Glomerular endothelial cell (primary cell): ENCODE results near the gene HNRNPH2. TPM values are rescaled to one million over a fixed set of nuclear protein-coding genes. Genes with fewer than 3 reads are reported as not detected.

Source experiments
- DNase-seq: peaks from one replicate; pipeline ENCODE4 v3.0.0-alpha.2; 2011; ENCODE audit warnings: low read depth, low spot score; ENCODE audit errors: extremely low read depth
- total RNA-seq: library from RNA; depleted of rRNA; stranded (reverse); fragments of >200 nt; gene quantifications from 2 replicates; pipeline ENCODE4 v1.2.3, GENCODE V29; 2015

HNRNPH2 gene, protein sequence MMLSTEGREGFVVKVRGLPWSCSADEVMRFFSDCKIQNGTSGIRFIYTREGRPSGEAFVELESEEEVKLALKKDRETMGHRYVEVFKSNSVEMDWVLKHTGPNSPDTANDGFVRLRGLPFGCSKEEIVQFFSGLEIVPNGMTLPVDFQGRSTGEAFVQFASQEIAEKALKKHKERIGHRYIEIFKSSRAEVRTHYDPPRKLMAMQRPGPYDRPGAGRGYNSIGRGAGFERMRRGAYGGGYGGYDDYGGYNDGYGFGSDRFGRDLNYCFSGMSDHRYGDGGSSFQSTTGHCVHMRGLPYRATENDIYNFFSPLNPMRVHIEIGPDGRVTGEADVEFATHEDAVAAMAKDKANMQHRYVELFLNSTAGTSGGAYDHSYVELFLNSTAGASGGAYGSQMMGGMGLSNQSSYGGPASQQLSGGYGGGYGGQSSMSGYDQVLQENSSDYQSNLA
- 52.0 and 54.7 TPM in 2 replicates for total RNA-seq

DNA sequence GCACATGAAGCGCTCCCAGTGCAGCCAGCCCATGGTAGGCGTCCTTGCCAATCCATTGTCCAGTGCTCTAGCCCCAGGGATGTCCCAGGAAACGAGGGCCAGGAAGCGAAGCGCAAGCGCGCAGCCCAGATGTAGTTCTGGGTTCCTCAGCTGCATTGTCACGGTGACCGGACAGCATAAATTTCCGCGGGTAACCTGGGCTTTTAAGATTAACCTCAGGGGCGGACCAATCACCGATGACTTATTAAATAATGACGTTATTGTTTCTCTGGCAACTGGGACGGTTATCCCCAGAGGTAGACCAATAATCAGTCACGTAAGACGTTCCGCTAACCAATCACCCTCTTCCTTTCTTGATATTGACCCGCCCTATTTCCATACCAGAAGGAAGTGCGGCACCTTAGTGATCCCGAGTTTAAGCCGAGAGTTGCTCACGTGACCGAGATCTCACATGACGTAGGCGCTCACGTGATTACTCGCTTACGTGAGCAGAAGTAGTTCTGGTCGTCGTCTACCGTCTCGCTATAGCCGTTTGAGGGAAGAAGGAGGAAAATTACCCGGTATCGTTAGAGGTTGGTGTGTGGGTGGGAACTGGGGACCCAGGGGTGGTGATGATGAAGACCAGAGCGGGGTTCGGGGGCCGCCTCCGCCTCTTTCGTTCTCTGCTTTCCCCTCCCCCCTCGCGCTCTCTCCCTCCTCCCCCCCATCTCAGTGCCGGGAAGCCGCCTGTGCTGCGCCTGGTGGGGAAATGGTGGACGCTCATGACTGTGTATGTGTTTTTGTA, at the start of gene HNRNPH2, which contains the start of gene GLA:
HNRNPH2 (plus strand) TSS at position 475 of the 784 bp plus-strand sequence. CDS start 3,767 bp downstream, outside the sequence.
GLA (minus strand) TSS at position 178 of the 784 bp plus-strand sequence; CDS start at position 156, 22 bp downstream.
- peak; percentile 92 for DNase-seq

DNA sequence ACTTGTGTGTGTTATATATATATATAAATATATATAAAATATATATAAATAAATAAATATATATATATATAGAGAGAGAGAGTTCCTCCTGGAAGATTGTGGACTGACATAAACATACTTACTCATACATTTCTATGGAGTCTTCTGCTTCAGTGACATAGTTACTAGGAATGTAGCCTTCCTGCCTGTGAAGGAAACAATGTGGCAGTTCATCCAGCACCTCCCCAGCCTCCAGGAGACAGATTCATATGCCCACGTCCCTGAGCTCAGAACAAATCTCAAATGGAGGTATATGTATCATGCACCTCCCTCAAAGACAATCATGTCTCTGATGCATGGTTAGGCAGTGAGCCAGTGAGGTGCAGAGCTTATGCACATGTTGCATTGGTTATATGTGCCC, 48.1 kb upstream of the HNRNPH2 start:
- DNase-seq: no peak

DNA sequence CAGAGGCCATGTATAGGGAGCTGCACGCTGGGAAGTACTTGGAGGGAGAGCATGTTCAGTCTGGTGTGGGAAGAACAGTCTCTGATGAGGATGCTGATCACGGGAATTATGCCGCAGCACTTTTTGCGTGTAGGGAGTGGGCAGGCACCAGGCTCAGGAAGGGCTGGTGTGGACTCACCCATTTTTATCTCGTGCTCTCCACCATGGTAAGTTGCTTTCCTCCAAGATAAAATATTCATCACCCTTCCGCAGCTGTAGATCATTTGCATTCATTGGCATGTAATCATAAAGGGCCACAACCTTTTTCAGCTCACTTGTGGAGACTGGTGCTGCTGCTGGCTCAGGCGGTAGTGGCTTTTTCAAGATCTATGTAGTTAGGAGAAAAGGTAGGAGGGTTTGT, 47.6 kb upstream of the HNRNPH2 start:
- DNase-seq: no peak

DNA sequence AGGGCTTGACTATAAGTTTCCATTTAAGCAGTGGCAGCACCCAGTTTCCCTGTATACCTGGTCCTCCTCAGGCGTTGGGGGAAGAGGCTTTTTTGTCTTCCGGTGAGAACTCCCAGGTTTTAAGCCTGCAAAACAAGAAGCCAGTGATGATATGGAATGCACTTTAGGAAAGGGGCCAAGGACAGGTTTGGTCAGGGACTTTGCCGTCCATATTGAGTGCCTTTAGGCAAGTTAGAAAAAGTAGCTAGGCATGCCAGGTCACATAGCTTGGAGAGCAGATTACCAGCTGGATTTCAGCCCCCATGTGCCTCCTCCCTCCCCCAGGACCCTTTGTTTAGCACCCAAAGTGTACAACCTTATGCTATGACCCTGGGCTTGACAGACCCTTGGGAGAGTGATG, 45.9 kb upstream of the HNRNPH2 start:
- no peak for DNase-seq

DNA sequence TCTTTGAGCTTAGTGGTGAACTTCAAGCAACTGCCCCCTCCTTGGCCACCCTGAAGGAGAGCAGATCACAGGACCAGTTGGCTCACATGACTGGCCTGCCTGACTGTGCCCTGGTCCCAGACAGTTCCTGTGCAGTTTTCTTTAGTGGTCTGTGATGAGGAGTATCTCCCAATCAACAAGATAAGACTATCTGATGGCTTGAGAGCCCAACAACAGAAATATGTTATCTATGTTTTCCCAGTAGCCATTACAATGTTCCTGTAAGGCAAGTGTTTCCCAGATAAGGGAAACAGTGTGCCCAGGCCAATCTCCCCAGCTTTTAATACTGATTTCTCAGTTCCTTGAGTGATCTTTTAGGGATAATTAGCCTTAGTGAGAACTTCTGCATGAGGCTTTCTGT, 45.3 kb upstream of the HNRNPH2 start:
- no peak for DNase-seq

DNA sequence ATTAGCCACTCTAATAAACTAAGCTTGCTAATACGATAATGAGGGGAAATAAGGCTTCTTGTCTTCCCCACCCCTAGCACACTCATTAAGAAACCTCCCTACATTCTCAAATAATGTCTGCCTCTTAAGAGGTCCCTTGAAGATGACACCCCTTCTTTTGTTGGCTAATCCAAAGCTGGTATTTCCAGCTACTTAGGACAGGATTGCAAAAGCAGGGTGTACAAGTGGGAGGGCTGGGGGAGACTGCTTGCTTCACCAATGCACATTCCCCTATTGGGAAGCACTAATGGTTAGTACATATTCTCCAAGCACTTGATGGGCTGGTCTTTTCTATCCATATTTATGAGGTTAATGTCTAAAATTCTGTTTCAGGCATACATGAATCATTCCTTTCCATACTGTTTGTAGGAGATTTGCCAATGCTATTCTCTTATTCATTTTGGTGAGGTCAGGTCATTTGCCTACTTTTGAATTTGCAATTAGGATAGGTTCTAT, 42.7 kb upstream of the HNRNPH2 start:
- DNase-seq: no peak

DNA sequence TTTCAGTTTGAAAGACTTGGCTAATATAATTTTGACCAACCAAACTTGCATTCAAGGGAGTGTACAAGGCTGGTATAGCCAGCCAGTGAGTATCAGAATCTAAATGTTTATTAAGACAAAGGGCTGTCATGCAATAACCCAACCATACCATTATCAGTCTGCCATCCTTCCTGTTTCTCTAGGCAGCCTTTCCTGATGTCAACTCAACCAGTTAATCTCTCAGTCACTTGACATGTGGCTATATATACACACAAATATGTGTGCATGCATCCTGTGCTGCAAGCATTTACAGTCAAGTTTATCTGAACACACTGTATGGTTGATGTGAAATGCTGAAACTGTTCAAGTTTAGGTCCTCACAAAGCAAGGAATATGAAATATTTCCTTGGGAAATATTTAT, 39.2 kb upstream of the HNRNPH2 start:
- DNase-seq: no peak

DNA sequence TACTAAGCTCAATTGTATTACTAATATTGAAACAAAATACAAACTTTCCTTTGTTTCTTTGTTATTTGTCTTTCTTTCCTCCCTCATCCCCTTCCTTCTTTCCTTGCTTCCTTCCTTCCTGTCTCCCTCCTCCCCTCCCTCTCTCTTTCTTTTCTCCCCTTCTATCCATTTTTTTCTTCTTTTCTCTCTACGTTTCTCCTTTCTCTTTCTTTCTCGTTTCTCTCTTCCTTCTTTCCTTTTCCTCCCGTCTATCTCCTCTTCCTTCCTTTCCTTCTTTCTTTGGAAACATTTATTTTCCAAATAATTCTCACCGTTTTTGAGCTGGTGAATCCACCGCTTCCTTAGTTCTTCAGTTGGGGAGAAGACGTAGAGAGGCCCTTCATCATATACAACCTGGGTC, 38.3 kb upstream of the HNRNPH2 start:
- DNase-seq: no peak

DNA sequence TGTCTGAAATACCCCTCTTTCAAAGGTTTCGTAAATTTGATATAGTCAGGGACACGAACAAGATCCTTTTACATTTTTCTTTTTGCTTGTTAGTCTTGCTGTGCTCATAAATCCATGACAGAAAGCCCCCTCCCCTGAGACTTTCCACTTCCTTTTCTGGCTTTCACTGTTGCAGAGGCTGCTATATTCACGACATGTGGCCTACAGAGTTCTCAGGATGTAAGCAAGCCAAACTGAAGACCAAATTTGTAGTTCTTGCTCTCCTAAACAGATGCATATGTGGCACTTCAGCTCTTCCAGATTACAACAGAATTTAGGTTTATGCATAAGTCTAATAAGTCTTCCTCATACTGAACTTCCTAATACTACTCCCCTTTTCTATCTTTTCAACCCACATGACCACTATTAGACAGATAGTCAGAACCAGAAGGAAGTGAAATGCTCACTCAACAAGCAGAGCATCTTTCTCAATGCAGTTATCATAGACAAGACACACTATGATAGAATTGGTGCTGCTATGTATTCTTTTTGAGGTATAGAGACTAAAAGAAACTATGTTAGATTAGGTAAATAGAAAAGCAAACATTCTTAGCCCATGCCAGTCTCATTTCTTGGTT, 37.0 kb upstream of the HNRNPH2 start:
- DNase-seq: no peak

DNA sequence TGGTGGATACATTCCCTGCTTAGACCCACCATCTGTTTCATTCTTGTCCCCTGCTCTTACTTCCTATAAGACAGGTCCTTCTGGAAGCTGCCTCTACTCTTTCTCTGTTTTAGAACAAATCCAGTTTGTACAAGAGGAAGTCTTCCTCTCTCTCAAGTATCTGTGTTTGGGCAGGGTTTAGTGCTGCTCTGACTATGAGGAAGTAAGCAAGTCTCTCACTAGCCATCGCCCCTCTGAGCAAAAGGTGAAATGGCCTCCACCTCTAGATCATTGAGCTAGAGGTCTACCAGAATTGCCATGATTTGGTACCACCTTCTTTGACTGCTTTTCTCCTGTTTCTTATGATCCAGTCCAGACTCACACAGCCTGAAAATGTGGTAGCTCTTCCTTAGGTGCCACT, 30.5 kb upstream of the HNRNPH2 start:
- DNase-seq: no peak

DNA sequence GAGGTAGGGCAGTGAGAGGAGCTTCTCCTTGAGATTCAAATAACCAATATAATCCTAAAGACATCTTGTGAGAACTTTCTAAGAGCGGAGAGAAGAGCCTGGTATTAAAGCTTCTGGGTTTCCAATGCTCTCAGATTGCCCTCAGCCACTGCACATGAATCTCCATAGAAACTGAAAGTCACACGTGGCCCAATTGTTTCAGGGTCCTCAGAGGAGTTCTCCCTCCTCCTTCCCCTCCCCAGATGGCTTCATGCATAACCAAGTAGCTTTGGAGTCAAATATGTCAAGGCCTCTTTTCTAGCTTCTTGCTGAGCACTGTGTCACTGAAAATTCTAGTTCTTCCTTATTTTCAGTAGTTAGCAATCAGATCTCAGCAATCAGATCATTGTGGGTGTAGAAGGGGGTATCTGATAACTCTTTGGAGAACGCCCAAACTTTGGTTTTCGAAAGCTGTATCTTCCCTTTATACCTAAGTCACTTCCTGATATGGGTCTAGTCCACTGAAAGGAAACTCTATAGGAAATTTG, 24.3 kb upstream of the HNRNPH2 start:
- no peak for DNase-seq

DNA sequence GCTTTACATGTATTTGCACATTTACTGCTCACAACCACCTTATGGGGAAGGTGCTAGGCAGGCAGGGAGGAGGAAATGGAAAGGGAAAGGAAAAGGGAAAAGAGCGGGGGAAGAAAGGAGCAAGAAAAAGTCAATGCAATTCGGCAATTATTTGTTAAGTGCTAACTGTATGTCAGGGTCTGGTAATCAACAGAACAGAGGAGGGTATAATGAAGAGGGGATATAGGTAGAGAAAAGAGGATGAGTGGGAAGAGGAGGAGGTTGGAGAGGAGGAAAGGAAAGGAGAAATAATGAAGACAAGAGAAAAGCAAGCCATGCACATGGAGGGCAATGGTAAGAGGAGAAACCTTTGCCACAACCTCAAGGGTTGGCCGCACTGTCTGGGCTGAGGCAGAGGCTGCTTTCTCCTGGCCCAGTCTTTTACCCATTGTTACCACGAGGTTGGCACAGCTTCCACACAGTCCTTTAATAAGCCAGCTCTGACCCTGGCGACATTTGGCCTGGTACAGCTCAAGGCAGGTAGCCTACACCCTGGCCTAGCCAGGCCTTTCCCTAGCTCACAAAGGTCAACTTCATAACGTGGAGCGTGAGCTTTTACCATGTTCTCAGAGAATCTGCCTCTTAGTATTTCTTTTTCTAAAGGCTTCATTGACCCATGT, 22.9 kb upstream of the HNRNPH2 start:
- DNase-seq: no peak

DNA sequence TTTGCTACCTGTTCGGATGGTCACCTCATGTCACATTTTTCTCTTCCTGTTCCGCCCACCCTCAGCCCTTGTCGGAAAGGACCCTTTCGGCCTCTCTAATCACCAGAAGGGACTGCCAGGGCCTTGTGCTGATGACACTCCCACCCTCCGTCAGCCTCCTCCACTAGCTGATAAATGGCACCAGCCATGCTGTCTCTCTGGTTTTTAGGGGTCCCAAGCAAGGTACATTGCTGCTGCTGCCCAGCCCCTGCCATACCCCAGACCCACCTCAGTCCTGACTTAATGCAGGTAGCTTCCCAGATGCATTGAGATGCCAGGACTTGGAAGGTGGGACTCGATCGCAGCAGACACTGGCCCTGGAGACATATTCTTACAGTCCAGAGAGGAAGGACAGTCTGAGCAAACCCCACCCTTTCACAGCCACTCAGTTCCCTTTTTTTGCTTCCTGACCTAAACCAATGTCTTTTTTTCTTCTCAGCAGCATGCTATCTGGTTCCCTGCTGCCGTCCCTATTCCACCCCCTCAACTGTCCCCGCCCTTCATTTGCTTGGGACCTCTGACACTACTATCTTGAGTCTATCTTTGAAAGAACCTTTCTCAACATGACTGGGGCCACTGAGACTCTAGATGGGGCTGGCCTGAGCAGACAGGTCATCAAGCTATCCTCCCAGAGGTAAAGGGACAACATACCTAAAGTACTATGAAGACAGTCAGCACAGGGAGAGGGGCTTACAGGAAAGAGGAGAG, 22.1 kb upstream of the HNRNPH2 start, which contains the start of gene BTK:
BTK (minus strand) TSS at position 397 of the 747 bp plus-strand sequence. CDS start 10,907 bp downstream, outside the sequence.
- no peak for DNase-seq

DNA sequence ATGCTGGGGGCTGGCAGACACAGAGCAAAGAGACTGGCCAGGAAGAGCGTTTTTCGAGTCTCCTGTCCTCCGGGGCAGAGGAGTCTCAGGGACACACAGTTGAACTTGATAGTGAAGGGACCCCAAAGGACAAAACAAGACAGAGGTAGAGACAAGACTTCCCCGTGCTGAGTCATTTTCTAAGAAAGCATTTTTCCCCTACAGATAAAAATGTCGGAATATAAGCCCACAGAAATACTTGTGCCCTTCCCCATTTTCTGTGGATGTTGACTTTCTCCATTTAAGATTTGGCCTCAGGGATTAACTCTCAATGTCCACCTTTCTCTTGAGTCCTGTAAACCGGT, 21.5 kb upstream of the HNRNPH2 start:
- DNase-seq: no peak

DNA sequence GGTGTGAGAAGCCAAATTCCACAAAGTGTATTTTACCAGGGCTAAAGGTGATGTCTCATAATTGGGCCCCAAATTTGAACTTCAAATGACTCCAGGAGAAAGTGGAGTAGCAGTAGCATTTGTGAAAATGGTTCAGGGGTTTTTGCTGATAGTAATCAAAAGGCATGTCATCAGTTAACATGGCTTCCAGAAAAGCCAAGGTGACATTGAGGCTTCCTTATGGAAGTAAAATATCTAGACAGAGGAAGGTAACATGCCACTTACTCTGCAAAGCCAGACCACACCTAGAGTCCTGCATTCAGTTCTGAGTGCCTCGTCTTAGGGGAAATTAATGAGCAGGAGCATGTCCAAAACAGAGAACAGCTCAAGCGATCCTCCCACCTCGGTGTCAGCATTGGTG, 19.4 kb upstream of the HNRNPH2 start:
- no peak for DNase-seq

DNA sequence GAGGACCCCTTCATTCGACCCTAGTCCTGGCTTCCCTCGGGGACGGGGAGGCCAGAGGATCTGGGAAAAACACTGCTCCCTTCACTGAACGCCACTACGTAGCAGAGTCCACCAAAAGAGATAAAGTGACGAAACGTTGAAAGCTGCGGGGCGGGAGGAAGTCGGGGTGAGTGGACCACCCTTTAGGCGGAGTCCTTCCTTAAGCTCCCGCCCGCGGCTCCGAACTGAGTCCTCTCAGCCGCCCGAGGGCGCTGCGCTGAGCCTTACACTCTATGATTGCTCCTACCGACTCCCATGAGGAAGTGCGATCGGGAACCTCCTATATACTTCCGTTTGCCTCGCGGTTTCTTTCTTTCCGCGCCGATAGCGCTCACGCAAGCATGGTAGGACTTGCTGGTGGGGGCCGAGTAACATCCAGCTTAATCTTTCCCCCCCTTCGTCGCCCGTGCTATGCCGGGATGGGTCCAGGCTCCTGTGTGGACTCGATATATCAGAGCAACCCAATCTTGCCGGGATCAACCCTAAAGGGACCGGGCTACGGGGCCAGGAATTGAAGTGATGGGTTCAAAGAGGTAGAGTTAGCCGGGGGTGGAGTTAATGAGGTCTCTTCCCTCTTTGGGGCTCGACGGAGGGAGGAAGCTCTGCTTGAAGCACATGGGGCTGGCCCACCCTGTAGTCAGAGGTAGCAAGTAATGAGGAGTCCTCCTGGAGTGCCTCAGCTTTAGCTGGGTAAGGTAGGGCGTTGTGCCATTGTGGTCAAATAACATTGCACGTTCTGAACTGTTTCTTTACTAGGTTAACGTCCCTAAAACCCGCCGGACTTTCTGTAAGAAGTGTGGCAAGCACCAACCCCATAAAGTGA, 17.1 kb upstream of the HNRNPH2 start, which contains the start of gene RPL36A:
RPL36A (plus strand) TSS at position 348 of the 862 bp plus-strand sequence; CDS start at position 381, 33 bp downstream.
- peak; percentile 55 for DNase-seq

DNA sequence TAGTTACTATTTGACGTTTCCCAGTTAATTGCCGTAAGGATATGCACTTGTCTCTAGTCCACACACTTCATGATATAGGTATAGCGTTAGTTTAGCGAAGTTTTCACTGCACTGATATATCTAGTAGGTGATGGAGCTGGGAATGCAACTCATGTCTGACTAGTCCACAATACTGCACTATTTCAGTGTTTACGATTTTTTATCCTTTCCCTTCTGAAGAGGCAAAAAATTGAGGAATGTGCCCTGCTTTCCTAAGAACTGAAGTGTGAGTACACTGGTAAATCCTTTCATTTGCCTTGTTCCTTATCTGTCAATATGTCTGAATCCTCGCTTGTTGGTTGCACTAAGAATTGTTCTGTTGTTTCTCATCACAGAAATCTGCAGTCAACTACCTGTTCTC, 16.2 kb upstream of the HNRNPH2 start:
- DNase-seq: no peak

DNA sequence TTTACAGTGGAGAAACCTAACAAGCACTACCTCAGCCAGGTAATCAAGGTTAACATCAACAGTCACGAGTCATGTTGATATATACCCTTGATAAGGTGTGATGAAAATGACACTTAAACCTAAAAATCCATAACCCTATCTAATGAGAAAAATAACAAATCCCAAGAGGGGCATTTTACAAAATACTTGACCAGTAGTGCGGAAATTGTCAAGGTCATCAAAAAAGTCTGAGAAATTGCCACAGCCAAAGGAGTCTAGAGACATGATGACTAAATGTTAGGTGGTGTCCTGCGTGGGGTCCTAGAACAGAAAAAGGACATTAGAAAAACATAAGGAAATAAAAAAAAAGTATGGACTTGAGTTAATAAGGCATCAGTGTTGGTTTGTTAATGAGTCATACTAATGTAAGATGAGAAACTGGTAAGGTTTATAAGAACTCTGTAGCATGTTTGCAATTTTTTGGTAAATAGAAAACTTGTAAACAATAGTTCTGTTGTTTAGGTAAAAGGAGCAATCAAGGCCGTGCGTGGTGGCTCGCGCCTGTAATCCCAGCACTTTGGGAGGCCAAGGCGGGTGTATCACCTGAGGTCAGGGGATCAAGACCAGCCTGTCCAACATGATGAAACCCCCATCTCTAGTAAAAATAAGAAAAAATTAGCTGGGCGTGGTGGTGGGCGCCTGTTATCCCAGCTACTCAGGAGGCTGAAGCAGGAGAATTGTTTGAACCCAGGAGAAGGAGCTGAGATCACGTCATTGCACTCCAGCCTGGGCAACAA, 14.3 kb upstream of the HNRNPH2 start:
- DNase-seq: no peak
